Measurements from ENCODE around the gene GATAD2A.

GATAD2A gene

GRCh38 chr19:19417046-19417445 is 11.6 kb downstream of the GATAD2A start:
- Histone ChIP-seq H3K4ac (ENCODE audit: low read depth in 1 of 2, low read length in 2 of 2) (no peak overlapping the region), H3K27ac (ENCODE audit: low read length, poor library complexity, severe bottlenecking) (no peak overlapping the region), H3K27me3 (ENCODE audit: control insufficient read depth in 1 of 2, insufficient read depth in 1 of 2, low read length in 2 of 2) (no peaks in the 10 kb centered on the region), H2AFZ (ENCODE audit: low read depth, low read length) (no peak overlapping the region), H2BK12ac (ENCODE audit: low read length in 2 of 2) (no peak overlapping the region), H2BK15ac (ENCODE audit: low read depth, poor library complexity, severe bottlenecking) (no peak overlapping the region), H3K79me1 (replicated peaks; ENCODE audit: low read length, poor library complexity, severe bottlenecking) (peaks cover 8% of the 10 kb centered on the region), H3K9me3 (ENCODE audit: control insufficient read depth, low read length) (no peaks in the 10 kb centered on the region), H2BK5ac (ENCODE audit: low read depth, low read length, poor library complexity, severe bottlenecking) (no peak overlapping the region), H2BK120ac (ENCODE audit: low read depth, low read length) (no peak overlapping the region), H4K8ac (ENCODE audit: low read length) (no peak overlapping the region), H3K4me3 (ENCODE audit: insufficient read depth in 1 of 2, low read depth in 1 of 2, low read length in 2 of 2) (no peak overlapping the region), H3K23ac (ENCODE audit: low read length in 2 of 2) (no peak overlapping the region), H2AK5ac (ENCODE audit: low read length, severe bottlenecking) (no peak overlapping the region), H3K4me1 (ENCODE audit: control insufficient read depth, insufficient read depth, low read depth, low read length) (peaks cover 13% of the 10 kb centered on the region), H3K4me2 (ENCODE audit: low read length, poor library complexity, severe bottlenecking) (no peak overlapping the region), H3K36me3 (ENCODE audit: control insufficient read depth in 1 of 2, insufficient read depth in 2 of 2, low read depth in 1 of 2, low read length in 2 of 2) (no peaks in the 10 kb centered on the region), H3K14ac (ENCODE audit: low read length in 2 of 2) (no peak overlapping the region), H4K91ac (ENCODE audit: low read length) (no peak overlapping the region), H3K9ac (ENCODE audit: low read length) (no peak overlapping the region), H3K18ac (ENCODE audit: low read depth in 1 of 2, low read length in 2 of 2) (no peak overlapping the region)
- DNase-seq: no peak
- 95% methylated on average over 4 of the region's 5 CpGs for WGBS

GRCh38 chr19:19417628-19418245 is 12.3 kb downstream of the GATAD2A start:
- H3K4ac ChIP-seq (ENCODE audit: low read depth in 1 of 2, low read length in 2 of 2): no peak overlapping the region
- no peak overlapping the region for H2BK12ac ChIP-seq (ENCODE audit: low read length in 2 of 2)
- H2BK120ac ChIP-seq (ENCODE audit: low read depth, low read length): no peak overlapping the region
- no peaks in the 10 kb centered on the region for H3K9me3 ChIP-seq (ENCODE audit: control insufficient read depth, low read length)
- no peak overlapping the region for H3K9ac ChIP-seq (ENCODE audit: low read length)
- no peak overlapping the region for H4K8ac ChIP-seq (ENCODE audit: low read length)
- H3K14ac ChIP-seq (ENCODE audit: low read length in 2 of 2): no peak overlapping the region
- no peaks in the 10 kb centered on the region for H3K36me3 ChIP-seq (ENCODE audit: control insufficient read depth in 1 of 2, insufficient read depth in 2 of 2, low read depth in 1 of 2, low read length in 2 of 2)
- 90% methylated on average over 10 of the region's 10 CpGs for WGBS
- H3K4me1 ChIP-seq (ENCODE audit: control insufficient read depth, insufficient read depth, low read depth, low read length): peaks cover 16% of the 10 kb centered on the region
- no peak overlapping the region for H2AFZ ChIP-seq (ENCODE audit: low read depth, low read length)
- no peak for DNase-seq
- H2BK5ac ChIP-seq (ENCODE audit: low read depth, low read length, poor library complexity, severe bottlenecking): no peak overlapping the region
- no peak overlapping the region for H3K18ac ChIP-seq (ENCODE audit: low read depth in 1 of 2, low read length in 2 of 2)
- H3K4me2 ChIP-seq (ENCODE audit: low read length, poor library complexity, severe bottlenecking): no peak overlapping the region
- H4K91ac ChIP-seq (ENCODE audit: low read length): no peak overlapping the region
- H3K27ac ChIP-seq (ENCODE audit: low read length, poor library complexity, severe bottlenecking): no peak overlapping the region
- H3K27me3 ChIP-seq (ENCODE audit: control insufficient read depth in 1 of 2, insufficient read depth in 1 of 2, low read length in 2 of 2): no peaks in the 10 kb centered on the region
- H2AK5ac ChIP-seq (ENCODE audit: low read length, severe bottlenecking): no peak overlapping the region
- no peak overlapping the region for H3K23ac ChIP-seq (ENCODE audit: low read length in 2 of 2)
- no peak overlapping the region for H3K4me3 ChIP-seq (ENCODE audit: insufficient read depth in 1 of 2, low read depth in 1 of 2, low read length in 2 of 2)
- H2BK15ac ChIP-seq (ENCODE audit: low read depth, poor library complexity, severe bottlenecking): no peak overlapping the region
- peaks cover 9% of the 10 kb centered on the region for H3K79me1 ChIP-seq (replicated peaks; ENCODE audit: low read length, poor library complexity, severe bottlenecking)

- Histone ChIP-seq H3K9me3 (ENCODE audit: control insufficient read depth, low read length) (no peaks in the 10 kb centered on the region), H2BK5ac (ENCODE audit: low read depth, low read length, poor library complexity, severe bottlenecking) (no peak overlapping the region), H3K79me1 (replicated peaks; ENCODE audit: low read length, poor library complexity, severe bottlenecking) (peaks cover 12% of the 10 kb centered on the region), H3K36me3 (ENCODE audit: control insufficient read depth in 1 of 2, insufficient read depth in 2 of 2, low read depth in 1 of 2, low read length in 2 of 2) (no peaks in the 10 kb centered on the region), H3K4me2 (ENCODE audit: low read length, poor library complexity, severe bottlenecking) (no peak overlapping the region), H2BK120ac (ENCODE audit: low read depth, low read length) (no peak overlapping the region), H3K27me3 (ENCODE audit: control insufficient read depth in 1 of 2, insufficient read depth in 1 of 2, low read length in 2 of 2) (no peaks in the 10 kb centered on the region), H4K91ac (ENCODE audit: low read length) (no peak overlapping the region), H3K4ac (ENCODE audit: low read depth in 1 of 2, low read length in 2 of 2) (no peak overlapping the region), H4K8ac (ENCODE audit: low read length) (no peak overlapping the region), H2BK15ac (ENCODE audit: low read depth, poor library complexity, severe bottlenecking) (no peak overlapping the region), H3K18ac (ENCODE audit: low read depth in 1 of 2, low read length in 2 of 2) (no peak overlapping the region), H2AK5ac (ENCODE audit: low read length, severe bottlenecking) (no peak overlapping the region), H3K27ac (ENCODE audit: low read length, poor library complexity, severe bottlenecking) (no peak overlapping the region), H2BK12ac (ENCODE audit: low read length in 2 of 2) (no peak overlapping the region), H3K9ac (ENCODE audit: low read length) (no peak overlapping the region), H3K4me3 (ENCODE audit: insufficient read depth in 1 of 2, low read depth in 1 of 2, low read length in 2 of 2) (no peak overlapping the region), H2AFZ (ENCODE audit: low read depth, low read length) (no peak overlapping the region), H3K14ac (ENCODE audit: low read length in 2 of 2) (no peak overlapping the region), H3K4me1 (ENCODE audit: control insufficient read depth, insufficient read depth, low read depth, low read length) (peaks cover 16% of the 10 kb centered on the region), H3K23ac (ENCODE audit: low read length in 2 of 2) (no peak overlapping the region)
- no peak for DNase-seq
- 94% methylated on average over 6 of the region's 8 CpGs for WGBS
These were observed 13.2 kb downstream of the GATAD2A start for GRCh38 chr19:19418555-19419260.

GRCh38 chr19:19420570-19421298 is 15.3 kb downstream of the GATAD2A start:
- Histone ChIP-seq H2BK15ac (ENCODE audit: low read depth, poor library complexity, severe bottlenecking) (no peak overlapping the region), H3K4ac (ENCODE audit: low read depth in 1 of 2, low read length in 2 of 2) (no peak overlapping the region), H3K79me1 (replicated peaks; ENCODE audit: low read length, poor library complexity, severe bottlenecking) (peaks cover 12% of the 10 kb centered on the region), H3K9me3 (ENCODE audit: control insufficient read depth, low read length) (no peaks in the 10 kb centered on the region), H3K18ac (ENCODE audit: low read depth in 1 of 2, low read length in 2 of 2) (no peak overlapping the region), H3K36me3 (ENCODE audit: control insufficient read depth in 1 of 2, insufficient read depth in 2 of 2, low read depth in 1 of 2, low read length in 2 of 2) (peaks cover 0 to 7% of the 10 kb centered on the region in 2 experiments), H3K9ac (ENCODE audit: low read length) (no peak overlapping the region), H3K14ac (ENCODE audit: low read length in 2 of 2) (no peak overlapping the region), H3K4me2 (ENCODE audit: low read length, poor library complexity, severe bottlenecking) (no peak overlapping the region), H2AK5ac (ENCODE audit: low read length, severe bottlenecking) (no peak overlapping the region), H3K4me1 (ENCODE audit: control insufficient read depth, insufficient read depth, low read depth, low read length) (peaks cover 18% of the 10 kb centered on the region), H2BK12ac (ENCODE audit: low read length in 2 of 2) (peak overlapping the region in 1 of 2 experiments; percentile 11), H3K27ac (ENCODE audit: low read length, poor library complexity, severe bottlenecking) (no peak overlapping the region), H2BK120ac (ENCODE audit: low read depth, low read length) (no peak overlapping the region), H3K27me3 (ENCODE audit: control insufficient read depth in 1 of 2, insufficient read depth in 1 of 2, low read length in 2 of 2) (no peaks in the 10 kb centered on the region), H2AFZ (ENCODE audit: low read depth, low read length) (no peak overlapping the region), H4K91ac (ENCODE audit: low read length) (no peak overlapping the region), H4K8ac (ENCODE audit: low read length) (no peak overlapping the region), H3K23ac (ENCODE audit: low read length in 2 of 2) (peak overlapping the region in 1 of 2 experiments; percentile 35), H2BK5ac (ENCODE audit: low read depth, low read length, poor library complexity, severe bottlenecking) (no peak overlapping the region), H3K4me3 (ENCODE audit: insufficient read depth in 1 of 2, low read depth in 1 of 2, low read length in 2 of 2) (no peak overlapping the region)
- 98% methylated on average over 20 of the region's 21 CpGs for WGBS
- no peak for DNase-seq

Data from mesenchymal stem cell (in vitro differentiated cells and primary cell).